Keratinocyte (primary cell): ENCODE measurements around the gene WSB1. TPM values are rescaled to one million over a fixed set of nuclear protein-coding genes. Genes with fewer than 3 reads are reported as not detected.
"Not testable (repeated sequence)": the region's sequence is repeated elsewhere in the genome, so short reads cannot be mapped to it uniquely, and the experiment has no call there.

Source experiments
- DNase-seq: peaks from one replicate; pipeline ENCODE4 v3.0.0-alpha.2; 2011; ENCODE audit warnings: low read depth, missing footprints, low spot score
- FAIRE-seq: peaks from 2 replicates; lab custom pipeline; 2011; peaks lifted over from hg19 to GRCh38; lab: Jason Lieb, UNC
- H2AFZ ChIP-seq: 2 replicates; pipeline ENCODE4 v1.6.0; 2012; ENCODE audit warnings: low read length, control low read depth, inconsistent platforms; ENCODE audit not compliant: control insufficient read depth
- H3K27ac ChIP-seq: 2 replicates; pipeline ENCODE4 v1.5.1; 2011; ENCODE audit warnings: low read length; ENCODE audit not compliant: control insufficient read depth, insufficient read depth
- H3K27me3 ChIP-seq: 3 replicates; pipeline ENCODE4 v1.6.0; 2011; ENCODE audit warnings: low read length; ENCODE audit not compliant: control insufficient read depth, insufficient read depth; ENCODE audit errors: extremely low read depth
- H3K36me3 ChIP-seq, 2 experiments: 2 replicates in 1 of 2; 3 replicates in 1 of 2; pipeline ENCODE4 v1.5.1; 2011; ENCODE audit warnings: low read length in 2 of 2, mild to moderate bottlenecking in 1 of 2; ENCODE audit not compliant: control insufficient read depth in 2 of 2, insufficient read depth in 2 of 2; ENCODE audit errors: extremely low read depth in 1 of 2
- H3K4me1 ChIP-seq: 3 replicates; pipeline ENCODE4 v1.5.1; 2011; ENCODE audit warnings: low read length; ENCODE audit not compliant: control insufficient read depth, insufficient read depth; ENCODE audit errors: extremely low read depth
- H3K4me2 ChIP-seq: 3 replicates; pipeline ENCODE4 v1.6.0; 2011; ENCODE audit warnings: low read depth, low read length; ENCODE audit not compliant: control insufficient read depth, insufficient read depth; ENCODE audit errors: extremely low read depth
- H3K4me3 ChIP-seq, 3 experiments: fragments of 200-600 bp in 1 of 3; sonication (generic) in 1 of 3; 2 replicates in 2 of 3; 3 replicates in 1 of 3; pipeline ENCODE4 v1.5.1; 2011 to 2016; ENCODE audit warnings: low read length in 3 of 3, mild to moderate bottlenecking in 3 of 3, control low read depth in 2 of 3, inconsistent platforms in 1 of 3, low read depth in 1 of 3, mixed read lengths in 1 of 3, mixed run types in 1 of 3, moderate library complexity in 1 of 3; ENCODE audit not compliant: control insufficient read depth in 2 of 3, insufficient read depth in 2 of 3; ENCODE audit errors: extremely low read depth in 1 of 3
- H3K79me2 ChIP-seq: 2 replicates; pipeline ENCODE4 v1.6.0; 2012; ENCODE audit warnings: low read length; ENCODE audit not compliant: control insufficient read depth, insufficient read depth
- H3K9ac ChIP-seq: 3 replicates; pipeline ENCODE4 v1.6.0; 2011; ENCODE audit warnings: low read length; ENCODE audit not compliant: control insufficient read depth, insufficient read depth; ENCODE audit errors: extremely low read depth
- H3K9me1 ChIP-seq: 3 replicates; pipeline ENCODE4 v1.6.0; 2011; ENCODE audit warnings: low read length; ENCODE audit not compliant: control insufficient read depth, insufficient read depth; ENCODE audit errors: extremely low read depth
- H3K9me3 ChIP-seq: 2 replicates; pipeline ENCODE4 v1.5.1; 2012; ENCODE audit warnings: low read depth, low read length; ENCODE audit not compliant: control insufficient read depth
- H4K20me1 ChIP-seq: 3 replicates; pipeline ENCODE4 v1.6.0; 2011; ENCODE audit warnings: low read length; ENCODE audit not compliant: control insufficient read depth, insufficient read depth; ENCODE audit errors: extremely low read depth
- EZH2 ChIP-seq: IDR thresholded peaks from one replicate; pipeline ENCODE4 v1.6.1; 2012; ENCODE audit warnings: inconsistent platforms, mild to moderate bottlenecking, low read length, moderate library complexity
- dilution Hi-C: fragments of 300-500 bp; cut with MboI; formaldehyde crosslinking; loops from one replicate; pipeline ENCODE4 v1.7.0; 2020; ENCODE audit warnings: low sequenced_read_pairs; ENCODE audit not compliant: extremely low pct_ligation_motif_present
- polyA plus RNA-seq, 5 experiments: library from polyadenylated mRNA; depleted of rRNA in 3 of 5; stranded (reverse) in 3 of 5; stranded (forward) in 1 of 5; unstranded in 1 of 5; fragments of >200 nt; gene quantifications; 1 replicate in 1 of 5; 2 replicates in 3 of 5; 3 replicates in 1 of 5; pipeline versions ENCODE4 v1.2.1 to v1.2.3, GENCODE V29; 2011 to 2012; ENCODE audit warnings: missing spikeins in 2 of 5, low read depth in 1 of 5, low replicate concordance in 1 of 5
- TF ChIP-seq, protein P1 (sequence below), 3 experiments: IDR thresholded peaks in 1 of 3; conservative IDR thresholded peaks in 1 of 3; optimal IDR thresholded peaks in 1 of 3; 2 replicates in 2 of 3; 3 replicates in 1 of 3; pipeline versions ENCODE3 to v1.5.1; 2011; ENCODE audit warnings: low read length in 3 of 3, mild to moderate bottlenecking in 3 of 3, moderate library complexity in 2 of 3, control low read depth in 1 of 3, inconsistent platforms in 1 of 3; ENCODE audit not compliant: insufficient read depth in 2 of 3; ENCODE audit errors: extremely low read depth in 1 of 3

Gene WSB1
- polyA plus RNA-seq, 1 donor (not counting 4 experiments of a cell fraction or from before 2014, with no cell fraction given): 135 TPM

DNA sequence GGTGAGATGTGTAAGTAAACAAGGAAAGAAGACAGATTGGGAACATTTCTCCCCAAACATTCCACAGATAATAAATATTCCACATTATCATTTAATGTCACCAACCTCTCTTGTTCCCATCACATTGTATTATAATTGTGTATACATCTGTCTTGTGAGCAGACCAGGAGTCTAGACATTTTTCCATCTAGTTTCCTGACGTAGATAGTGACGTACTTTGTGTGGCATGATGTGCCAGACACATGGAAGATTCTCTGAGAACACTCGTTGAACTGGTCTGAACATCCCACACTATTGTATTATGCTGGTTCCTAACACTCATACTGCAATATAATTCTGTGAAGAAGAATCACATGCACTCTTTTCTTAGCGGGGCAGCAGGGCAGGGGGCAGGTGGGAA, 34.0 kb downstream of the WSB1 start:
- no peak overlapping the region for H3K9ac ChIP-seq
- no peak for DNase-seq
- H3K4me3 ChIP-seq: no peak overlapping the region
- no peak overlapping the region for H3K27ac ChIP-seq
- no peak for FAIRE-seq
- no peaks in the 10 kb centered on the region for H3K27me3 ChIP-seq
- TF ChIP-seq EZH2: no peak
- TF ChIP-seq, protein P1, sequence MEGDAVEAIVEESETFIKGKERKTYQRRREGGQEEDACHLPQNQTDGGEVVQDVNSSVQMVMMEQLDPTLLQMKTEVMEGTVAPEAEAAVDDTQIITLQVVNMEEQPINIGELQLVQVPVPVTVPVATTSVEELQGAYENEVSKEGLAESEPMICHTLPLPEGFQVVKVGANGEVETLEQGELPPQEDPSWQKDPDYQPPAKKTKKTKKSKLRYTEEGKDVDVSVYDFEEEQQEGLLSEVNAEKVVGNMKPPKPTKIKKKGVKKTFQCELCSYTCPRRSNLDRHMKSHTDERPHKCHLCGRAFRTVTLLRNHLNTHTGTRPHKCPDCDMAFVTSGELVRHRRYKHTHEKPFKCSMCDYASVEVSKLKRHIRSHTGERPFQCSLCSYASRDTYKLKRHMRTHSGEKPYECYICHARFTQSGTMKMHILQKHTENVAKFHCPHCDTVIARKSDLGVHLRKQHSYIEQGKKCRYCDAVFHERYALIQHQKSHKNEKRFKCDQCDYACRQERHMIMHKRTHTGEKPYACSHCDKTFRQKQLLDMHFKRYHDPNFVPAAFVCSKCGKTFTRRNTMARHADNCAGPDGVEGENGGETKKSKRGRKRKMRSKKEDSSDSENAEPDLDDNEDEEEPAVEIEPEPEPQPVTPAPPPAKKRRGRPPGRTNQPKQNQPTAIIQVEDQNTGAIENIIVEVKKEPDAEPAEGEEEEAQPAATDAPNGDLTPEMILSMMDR (optimal IDR thresholded peaks at IDR 0.05 in 1 of 3, IDR thresholded peaks at IDR 0.05 in 1 of 3, conservative IDR thresholded peaks at IDR 0.05 in 1 of 3; ENCODE audit: extremely low read depth in 1 of 3, insufficient read depth in 2 of 3, low read length in 3 of 3): no peak
- H3K4me1 ChIP-seq: peaks cover 27% of the 10 kb centered on the region
- no peaks in the 10 kb centered on the region for H3K9me1 ChIP-seq
- H3K79me2 ChIP-seq: no peaks in the 10 kb centered on the region
- H3K36me3 ChIP-seq: no peaks in the 10 kb centered on the region
- dilution Hi-C loops: no loop called here
- no peak overlapping the region for H3K4me2 ChIP-seq
- no peaks in the 10 kb centered on the region for H4K20me1 ChIP-seq
- no peaks in the 10 kb centered on the region for H3K9me3 ChIP-seq
- H2AFZ ChIP-seq: no peak overlapping the region

DNA sequence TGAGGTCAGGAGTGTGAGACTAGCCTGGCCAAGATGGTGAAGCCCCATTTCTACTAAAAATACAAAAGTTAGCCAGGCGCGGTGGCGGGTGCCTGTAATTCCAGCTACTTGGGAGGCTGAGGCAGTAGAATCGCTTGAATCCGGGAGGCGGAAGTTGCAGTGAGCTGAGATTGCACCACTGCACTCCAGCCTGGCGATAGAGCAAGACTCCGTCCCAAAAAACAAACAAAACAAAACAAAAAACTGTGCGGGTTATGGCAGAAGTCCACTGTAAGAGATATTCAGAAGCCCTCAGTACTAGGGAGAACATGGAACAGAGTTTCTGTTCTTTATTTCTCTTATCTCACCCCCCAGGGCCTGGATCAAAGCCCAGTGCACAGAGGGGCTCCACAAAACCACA, 34.8 kb downstream of the WSB1 start:
- not testable (repeated sequence) for FAIRE-seq, H3K9me3 ChIP-seq

DNA sequence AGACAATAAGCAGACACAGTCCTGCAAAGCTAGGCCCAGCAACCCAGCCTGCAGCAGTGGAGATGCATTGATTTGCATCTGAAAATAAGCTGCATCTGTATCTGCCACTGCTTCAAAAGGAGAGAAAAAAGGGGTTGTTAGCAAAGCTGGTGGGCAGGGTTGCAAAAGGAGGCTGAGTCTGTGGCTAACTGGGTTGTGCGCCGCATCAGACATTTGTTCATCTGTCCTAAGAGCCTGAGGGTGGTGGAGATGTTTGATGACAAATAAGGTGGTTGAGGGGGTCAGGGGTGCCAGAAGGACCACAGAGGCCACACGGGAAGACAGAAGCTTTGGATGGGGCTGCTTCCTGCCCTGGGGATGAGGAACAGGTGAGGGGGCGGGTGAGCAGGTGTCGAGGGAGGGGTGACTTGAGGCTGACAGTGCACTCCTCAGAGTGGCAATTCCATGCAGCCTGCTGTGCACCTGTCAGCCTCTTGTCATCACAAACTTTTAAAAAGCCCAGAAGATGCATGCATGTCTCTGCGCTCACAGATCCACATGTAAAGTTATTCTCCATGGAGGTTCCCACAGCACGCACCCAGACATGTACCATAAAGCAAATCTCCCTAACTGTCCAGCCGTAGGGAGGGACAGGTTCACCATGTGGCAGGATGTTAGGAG, 35.4 kb downstream of the WSB1 start:
- H3K27me3 ChIP-seq: no peaks in the 10 kb centered on the region
- no peak overlapping the region for H3K27ac ChIP-seq
- no peaks in the 10 kb centered on the region for H3K9me1 ChIP-seq
- no peak overlapping the region for H3K9ac ChIP-seq
- no peak overlapping the region for H2AFZ ChIP-seq
- no peaks in the 10 kb centered on the region for H4K20me1 ChIP-seq
- H3K79me2 ChIP-seq: no peaks in the 10 kb centered on the region
- TF ChIP-seq EZH2: no peak
- TF ChIP-seq, protein P1 (optimal IDR thresholded peaks at IDR 0.05 in 1 of 3, IDR thresholded peaks at IDR 0.05 in 1 of 3, conservative IDR thresholded peaks at IDR 0.05 in 1 of 3; ENCODE audit: extremely low read depth in 1 of 3, insufficient read depth in 2 of 3, low read length in 3 of 3): no peak
- no peaks in the 10 kb centered on the region for H3K36me3 ChIP-seq
- peaks cover 25% of the 10 kb centered on the region for H3K4me1 ChIP-seq
- H3K4me2 ChIP-seq: no peak overlapping the region
- FAIRE-seq (no peak), DNase-seq (no peak)
- no peaks in the 10 kb centered on the region for H3K9me3 ChIP-seq
- H3K4me3 ChIP-seq: no peak overlapping the region
- dilution Hi-C loops: no loop called here

More for the DNA sequence above, 34.8 kb downstream of the WSB1 start:
- H4K20me1 ChIP-seq, H3K36me3 ChIP-seq, H3K9ac ChIP-seq, dilution Hi-C loops, H3K79me2 ChIP-seq, H3K4me2 ChIP-seq, H3K4me3 ChIP-seq, DNase-seq, H3K9me1 ChIP-seq, H2AFZ ChIP-seq, H3K27me3 ChIP-seq, H3K27ac ChIP-seq: not testable (repeated sequence)
- peaks cover 28% of the 10 kb centered on the region for H3K4me1 ChIP-seq
